PC-3 (cell line): Measurements from ENCODE around the gene FAXDC2. TPM values are rescaled to one million over a fixed set of nuclear protein-coding genes. Genes with fewer than 3 reads are reported as not detected.

Experiments
- ATAC-seq: fragments of 200-7000 bp; cut with Tn5 transposase; 2 replicates; pipeline ENCODE4 v1.9.1; 2020; ENCODE audit warnings: mild to moderate bottlenecking, moderate library complexity
- BruUV-seq: library from RNA; stranded (reverse); fragments of 400-500 nt; replicated peaks from 2 replicates; lab custom pipeline; 2021; lab: Mats Ljungman, UMichigan
- CTCF ChIA-PET: fragments of 300-600 bp; sonication (Branson Sonifier 250); formaldehyde crosslinking; loops from one replicate; lab custom pipeline; 2022; ENCODE audit warnings: antibody characterized with exemption; lab: Charles Lee
- POLR2A ChIA-PET: fragments of 300-600 bp; sonication (Branson Sonifier 250); formaldehyde crosslinking; loops from one replicate; lab custom pipeline; 2022; ENCODE audit warnings: antibody characterized with exemption; ENCODE audit not compliant: unreplicated experiment; lab: Charles Lee
- DNase-seq: peaks from one replicate; pipeline ENCODE4 v3.0.0-alpha.2; 2015
- H2AFZ ChIP-seq: fragments of 300-600 bp; sonication (generic); 2 replicates; pipeline ENCODE4 v1.6.0; 2016; ENCODE audit warnings: antibody characterized with exemption, low read length
- H3F3A ChIP-seq: fragments of 300-600 bp; sonication (generic); one replicate; pipeline ENCODE4 v1.6.0; 2017; ENCODE audit warnings: antibody characterized with exemption, low read length, control low read depth, mild to moderate bottlenecking; ENCODE audit not compliant: unreplicated experiment
- H3K27ac ChIP-seq: fragments of 300-600 bp; sonication (generic); 2 replicates; pipeline ENCODE4 v1.5.1; 2016; ENCODE audit warnings: mild to moderate bottlenecking, low read length
- H3K27me3 ChIP-seq: fragments of 300-600 bp; sonication (generic); 2 replicates; pipeline ENCODE4 v1.6.1; 2016; ENCODE audit warnings: low read length, mixed read lengths
- H3K36me3 ChIP-seq: fragments of 300-600 bp; sonication (generic); 2 replicates; pipeline ENCODE4 v1.6.1; 2016; ENCODE audit warnings: low read depth, mixed run types, low read length, mixed read lengths
- H3K4me1 ChIP-seq: fragments of 300-600 bp; sonication (generic); 2 replicates; pipeline ENCODE4 v1.5.1; 2016; ENCODE audit warnings: low read length; ENCODE audit not compliant: insufficient read depth
- H3K4me2 ChIP-seq: fragments of 300-600 bp; sonication (generic); 2 replicates; pipeline ENCODE4 v1.6.0; 2016; ENCODE audit warnings: low read length
- H3K4me3 ChIP-seq: fragments of 300-600 bp; sonication (generic); 2 replicates; pipeline ENCODE4 v1.5.1; 2016; ENCODE audit warnings: mild to moderate bottlenecking, low read length, mixed read lengths
- H3K79me2 ChIP-seq: fragments of 300-600 bp; sonication (generic); 2 replicates; pipeline ENCODE4 v1.6.1; 2017; ENCODE audit warnings: low read length, mixed read lengths
- H3K9ac ChIP-seq: fragments of 300-600 bp; sonication (generic); 2 replicates; pipeline ENCODE4 v1.6.0; 2016; ENCODE audit warnings: mild to moderate bottlenecking, low read length
- H3K9me2 ChIP-seq: fragments of 300-600 bp; sonication (generic); replicated peaks from 2 replicates; pipeline ENCODE4 v1.6.1; 2016; ENCODE audit warnings: mixed run types, low read length, mixed read lengths
- H3K9me3 ChIP-seq: fragments of 300-600 bp; sonication (generic); 2 replicates; pipeline ENCODE4 v1.6.1; 2016; ENCODE audit warnings: low read length, mixed read lengths
- H4K20me1 ChIP-seq: fragments of 300-600 bp; sonication (generic); 2 replicates; pipeline ENCODE4 v1.6.1; 2016; ENCODE audit warnings: low read length, mixed read lengths
- EZH2 ChIP-seq: fragments of 300-600 bp; sonication (generic); IDR thresholded peaks from one replicate; pipeline ENCODE4 v1.6.1; 2017; ENCODE audit warnings: antibody characterized with exemption, mild to moderate bottlenecking, low read length; ENCODE audit not compliant: unreplicated experiment
- EZH2phosphoT487 ChIP-seq: fragments of 300-600 bp; sonication (generic); IDR thresholded peaks from 2 replicates; pipeline ENCODE4 v1.6.1; 2018; ENCODE audit warnings: mild to moderate bottlenecking, antibody characterized with exemption, low read length, borderline replicate concordance
- intact Hi-C: fragments of 100-400 bp; cut with micrococcal nuclease; formaldehyde crosslinking; loops from 2 replicates; pipeline ENCODE4 v1.9.0; 2023
- total RNA-seq: library from RNA; depleted of rRNA; stranded (reverse); fragments of >200 nt; gene quantifications from 2 replicates; pipeline ENCODE4 v1.2.3, GENCODE V29; 2014
- TF ChIP-seq, protein P1 (sequence below): fragments of 300-600 bp; sonication (generic); conservative IDR thresholded peaks from 2 replicates; pipeline ENCODE4 v1.5.1; 2017; ENCODE audit warnings: antibody characterized with exemption, low read depth, mild to moderate bottlenecking, low read length

FAXDC2 gene
- total RNA-seq, 1 experiment from 2014 or later = not detected

DNA sequence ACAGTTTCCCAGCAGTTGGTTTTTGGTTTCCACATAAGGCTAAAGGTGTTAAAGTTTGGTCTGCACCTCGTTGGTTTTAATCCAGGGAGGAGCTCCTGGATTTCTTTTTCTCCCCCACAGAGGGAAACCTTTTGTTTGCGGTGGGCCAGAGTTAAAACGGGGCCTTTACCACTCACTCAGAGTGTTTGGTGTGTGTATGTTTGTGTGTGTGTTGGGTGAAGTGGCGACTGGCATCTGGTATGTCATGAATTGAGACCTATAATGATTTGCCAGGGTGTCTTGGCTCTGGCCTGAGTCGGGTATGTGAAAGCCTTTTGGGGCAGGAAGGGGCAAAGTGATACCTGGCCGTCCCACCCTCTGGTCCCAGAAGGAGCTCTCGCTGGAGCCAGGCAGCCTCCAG lies 30.9 kb downstream of the FAXDC2 start:
- Histone ChIP-seq H3K27me3 (no peaks in the 10 kb centered on the region), H2AFZ (no peak overlapping the region), H3K4me3 (no peak overlapping the region), H3K36me3 (peaks cover 17% of the 10 kb centered on the region; the same call in 1 of the 2 replicates), H3K4me1 (no peaks in the 10 kb centered on the region), H3F3A (no peaks in the 10 kb centered on the region), H3K27ac (no peak overlapping the region), H3K4me2 (no peak overlapping the region), H3K79me2 (no peaks in the 10 kb centered on the region), H3K9me3 (no peaks in the 10 kb centered on the region), H4K20me1 (no peaks in the 10 kb centered on the region), H3K9ac (no peak overlapping the region), H3K9me2 (no peaks in the 10 kb centered on the region)
- ATAC-seq = no peak
- no TSS peak for BruUV-seq
- TF ChIP-seq EZH2 (no peak), EZH2phosphoT487 (no peak)
- TF ChIP-seq, protein P1, sequence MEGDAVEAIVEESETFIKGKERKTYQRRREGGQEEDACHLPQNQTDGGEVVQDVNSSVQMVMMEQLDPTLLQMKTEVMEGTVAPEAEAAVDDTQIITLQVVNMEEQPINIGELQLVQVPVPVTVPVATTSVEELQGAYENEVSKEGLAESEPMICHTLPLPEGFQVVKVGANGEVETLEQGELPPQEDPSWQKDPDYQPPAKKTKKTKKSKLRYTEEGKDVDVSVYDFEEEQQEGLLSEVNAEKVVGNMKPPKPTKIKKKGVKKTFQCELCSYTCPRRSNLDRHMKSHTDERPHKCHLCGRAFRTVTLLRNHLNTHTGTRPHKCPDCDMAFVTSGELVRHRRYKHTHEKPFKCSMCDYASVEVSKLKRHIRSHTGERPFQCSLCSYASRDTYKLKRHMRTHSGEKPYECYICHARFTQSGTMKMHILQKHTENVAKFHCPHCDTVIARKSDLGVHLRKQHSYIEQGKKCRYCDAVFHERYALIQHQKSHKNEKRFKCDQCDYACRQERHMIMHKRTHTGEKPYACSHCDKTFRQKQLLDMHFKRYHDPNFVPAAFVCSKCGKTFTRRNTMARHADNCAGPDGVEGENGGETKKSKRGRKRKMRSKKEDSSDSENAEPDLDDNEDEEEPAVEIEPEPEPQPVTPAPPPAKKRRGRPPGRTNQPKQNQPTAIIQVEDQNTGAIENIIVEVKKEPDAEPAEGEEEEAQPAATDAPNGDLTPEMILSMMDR = no peak
- POLR2A ChIA-PET = no interaction called here
- CTCF ChIA-PET = no interaction called here
- DNase-seq = no peak
- intact Hi-C loops = no loop called here

DNA sequence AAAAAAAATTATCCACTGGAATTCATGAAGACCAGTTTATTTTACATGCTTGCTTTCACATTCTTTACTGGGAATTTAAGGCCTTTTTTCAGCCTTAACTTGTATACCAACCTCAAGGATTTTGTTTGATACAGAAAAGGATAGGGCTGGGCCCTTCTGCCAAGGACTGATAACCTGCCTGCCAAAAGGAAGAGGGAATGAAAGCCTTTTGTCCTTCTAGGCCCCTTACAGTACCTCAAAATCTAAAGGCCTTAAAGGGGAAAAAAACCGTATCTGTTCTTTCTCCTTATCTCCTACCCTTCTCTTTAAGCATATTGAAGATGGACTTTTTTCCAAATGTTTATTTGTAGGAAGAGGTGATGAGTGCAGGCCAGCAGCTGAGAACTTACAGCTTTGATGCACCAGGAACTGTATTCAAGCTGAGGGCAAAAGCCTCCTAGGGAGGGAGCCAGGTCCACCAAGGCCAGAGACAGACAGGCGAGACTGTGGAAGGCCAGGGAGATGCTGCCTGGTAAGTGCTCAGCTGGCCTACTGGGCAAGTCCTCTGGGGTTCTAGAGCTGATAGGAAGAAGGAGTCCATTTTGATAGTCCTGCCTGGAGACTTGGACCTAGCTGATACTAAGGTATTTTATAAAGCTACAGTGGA lies 31.8 kb downstream of the FAXDC2 start:
- BruUV-seq = no TSS peak
- POLR2A ChIA-PET = no interaction called here
- CTCF ChIA-PET = no interaction called here

DNA sequence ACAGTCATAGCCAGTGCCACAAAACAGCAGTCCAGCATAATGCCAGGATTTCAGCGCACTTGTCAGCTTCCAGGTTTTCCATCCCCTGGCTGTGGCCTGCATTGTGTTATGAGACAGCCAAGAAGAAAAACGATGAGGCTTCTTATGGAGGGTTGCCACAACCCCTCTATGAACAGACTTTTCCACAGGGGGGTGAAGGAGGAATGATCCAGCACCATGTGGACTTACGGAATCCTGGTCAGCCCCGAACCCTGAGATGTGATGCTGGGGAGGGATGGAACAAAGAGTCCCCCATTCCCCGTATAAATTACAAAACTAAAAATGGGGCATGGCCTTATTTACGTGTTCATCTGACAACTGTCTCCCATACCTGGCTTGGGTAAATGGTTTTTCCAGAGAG lies 32.6 kb downstream of the FAXDC2 start:
- Histone ChIP-seq H3K9me3 (no peaks in the 10 kb centered on the region), H3K4me1 (no peaks in the 10 kb centered on the region), H3K4me2 (no peak overlapping the region), H3K9me2 (no peaks in the 10 kb centered on the region), H3K27ac (no peak overlapping the region), H2AFZ (no peak overlapping the region), H3F3A (no peaks in the 10 kb centered on the region), H4K20me1 (no peaks in the 10 kb centered on the region), H3K79me2 (no peaks in the 10 kb centered on the region), H3K27me3 (no peaks in the 10 kb centered on the region), H3K9ac (no peak overlapping the region), H3K4me3 (no peak overlapping the region), H3K36me3 (peaks cover 27% of the 10 kb centered on the region)
- DNase-seq = no peak
- ATAC-seq = no peak
- ChIA-PET CTCF (no interaction called here), POLR2A (no interaction called here)
- no TSS peak for BruUV-seq
- TF ChIP-seq EZH2 (no peak), EZH2phosphoT487 (no peak)
- TF ChIP-seq, protein P1 = no peak
- intact Hi-C loops = no loop called here

More for the DNA sequence above, 31.8 kb downstream of the FAXDC2 start:
- H3K27me3 ChIP-seq = no peaks in the 10 kb centered on the region
- no peak overlapping the region for H3K9ac ChIP-seq
- no peaks in the 10 kb centered on the region for H3K9me3 ChIP-seq
- H3K36me3 ChIP-seq = peaks cover 20% of the 10 kb centered on the region; the same call in 1 of the 2 replicates
- no peaks in the 10 kb centered on the region for H3K9me2 ChIP-seq
- H3K4me1 ChIP-seq = no peaks in the 10 kb centered on the region
- no peak overlapping the region for H3K27ac ChIP-seq
- intact Hi-C loops = no loop called here
- H3K4me2 ChIP-seq = no peak overlapping the region
- no peaks in the 10 kb centered on the region for H3F3A ChIP-seq
- ATAC-seq (no peak), DNase-seq (no peak)
- no peak overlapping the region for H3K4me3 ChIP-seq
- no peaks in the 10 kb centered on the region for H3K79me2 ChIP-seq
- no peak overlapping the region for H2AFZ ChIP-seq
- no peaks in the 10 kb centered on the region for H4K20me1 ChIP-seq
- TF ChIP-seq EZH2 (no peak), EZH2phosphoT487 (no peak)
- TF ChIP-seq, protein P1 = no peak
